ENCODE data around the gene SLC13A5.
"Not testable (repeated sequence)": the region's sequence is repeated elsewhere in the genome, so short reads cannot be mapped to it uniquely, and the experiment has no call there.

The SLC13A5 gene

DNA sequence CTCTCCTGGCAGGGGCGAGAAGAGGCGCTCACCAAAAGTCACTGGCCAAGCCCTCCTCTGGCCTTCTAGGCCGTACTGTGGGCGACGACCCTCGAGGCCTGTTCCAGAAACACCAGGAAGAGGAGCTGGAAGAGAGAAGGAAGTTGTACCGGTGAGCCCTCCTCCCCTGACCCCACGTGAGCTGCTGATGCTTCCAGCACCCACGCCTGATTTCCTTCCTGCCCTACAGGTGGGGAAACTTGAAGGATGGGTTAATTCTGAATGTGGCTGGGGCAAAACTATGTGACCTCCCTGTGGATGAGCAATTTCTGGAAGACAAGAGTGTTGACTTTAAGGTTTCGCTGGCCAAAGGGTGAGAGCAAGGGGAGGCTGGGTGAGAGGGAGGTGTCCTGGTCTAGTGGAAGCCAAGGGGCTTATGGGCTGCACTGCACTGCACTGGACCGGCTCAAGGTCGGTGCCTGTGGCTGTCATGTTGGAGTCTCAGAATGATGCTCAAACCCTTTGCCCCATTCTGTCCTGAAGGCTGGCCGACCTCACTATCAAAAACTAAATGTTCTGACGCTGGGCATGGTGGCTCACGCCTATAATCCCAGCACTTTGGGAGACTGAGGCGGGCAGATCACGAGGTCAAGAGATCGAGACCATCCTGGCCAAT is 55.4 kb downstream of the SLC13A5 start:
- Histone ChIP-seq H3K4me1 (ENCODE audit: insufficient read depth, low read length) (peaks cover 14% of the 10 kb centered on the region; the same call in 1 of the 2 replicates), H3K36me3 (ENCODE audit: insufficient read depth, low read depth, low read length) (no peaks in the 10 kb centered on the region), H3K27me3 (ENCODE audit: insufficient read depth, low read length) (peaks cover 82% of the 10 kb centered on the region), H3K9ac (ENCODE audit: low read depth, low read length) (no peak overlapping the region), H3K4me3 (ENCODE audit: low read length) (peak overlapping the region; percentile 63; the same call in 1 of the 2 replicates), H3K9me3 (ENCODE audit: insufficient read depth, low read depth, low read length) (no peaks in the 10 kb centered on the region), H3K27ac (ENCODE audit: low read length) (no peak overlapping the region)

DNA sequence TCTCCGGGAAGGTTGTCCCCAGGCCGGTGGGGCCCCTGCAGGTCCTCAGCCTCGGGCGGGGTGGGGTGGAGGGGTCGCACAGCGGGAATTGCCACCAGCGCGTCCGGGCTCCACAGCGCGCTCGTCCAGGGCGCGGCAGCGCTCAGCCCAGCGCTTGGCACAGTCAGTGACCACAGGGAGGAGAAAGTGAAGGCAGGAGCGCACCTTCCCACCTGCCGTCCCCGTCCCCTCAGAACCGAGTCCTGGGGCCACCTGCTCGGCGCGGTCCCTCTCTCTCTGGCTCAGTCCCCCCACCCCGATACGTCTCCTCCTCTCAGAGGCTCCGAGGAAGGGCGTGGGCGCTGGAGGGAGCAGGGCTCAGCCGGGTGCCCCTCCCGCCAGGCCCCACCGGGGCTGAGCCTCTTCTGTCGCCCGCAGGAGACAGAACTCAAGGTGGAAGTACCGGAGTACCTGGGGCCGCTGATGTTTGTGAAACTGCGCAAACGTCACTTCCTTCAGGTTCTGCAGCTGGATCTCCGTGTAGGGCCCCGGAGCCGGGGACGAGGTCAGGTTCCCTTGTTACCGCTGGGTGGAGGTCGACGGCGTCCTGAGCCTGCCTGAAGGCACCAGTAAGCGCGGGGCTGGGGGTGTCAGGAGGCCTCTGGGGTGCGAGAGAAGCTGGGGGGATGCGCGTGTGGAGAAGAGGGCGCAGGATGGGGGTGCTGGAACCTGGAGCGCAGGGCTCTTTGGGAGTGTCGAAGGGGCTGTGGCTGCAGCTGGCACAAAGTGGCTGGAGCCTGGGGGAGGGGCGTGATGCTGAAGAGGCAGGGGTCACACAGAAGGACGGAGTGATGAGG is 56.2 kb downstream of the SLC13A5 start:
- not testable (repeated sequence) for H3K36me3 ChIP-seq (ENCODE audit: insufficient read depth, low read depth, low read length); H3K9me3 ChIP-seq (ENCODE audit: insufficient read depth, low read depth, low read length); H3K27ac ChIP-seq (ENCODE audit: low read length); H3K9ac ChIP-seq (ENCODE audit: low read depth, low read length)
- Histone ChIP-seq H3K4me1 (ENCODE audit: insufficient read depth, low read length) (peaks cover 14% of the 10 kb centered on the region; the same call in 1 of the 2 replicates), H3K4me3 (ENCODE audit: low read length) (peak overlapping the region; percentile 63), H3K27me3 (ENCODE audit: insufficient read depth, low read length) (peaks cover 89% of the 10 kb centered on the region)

DNA sequence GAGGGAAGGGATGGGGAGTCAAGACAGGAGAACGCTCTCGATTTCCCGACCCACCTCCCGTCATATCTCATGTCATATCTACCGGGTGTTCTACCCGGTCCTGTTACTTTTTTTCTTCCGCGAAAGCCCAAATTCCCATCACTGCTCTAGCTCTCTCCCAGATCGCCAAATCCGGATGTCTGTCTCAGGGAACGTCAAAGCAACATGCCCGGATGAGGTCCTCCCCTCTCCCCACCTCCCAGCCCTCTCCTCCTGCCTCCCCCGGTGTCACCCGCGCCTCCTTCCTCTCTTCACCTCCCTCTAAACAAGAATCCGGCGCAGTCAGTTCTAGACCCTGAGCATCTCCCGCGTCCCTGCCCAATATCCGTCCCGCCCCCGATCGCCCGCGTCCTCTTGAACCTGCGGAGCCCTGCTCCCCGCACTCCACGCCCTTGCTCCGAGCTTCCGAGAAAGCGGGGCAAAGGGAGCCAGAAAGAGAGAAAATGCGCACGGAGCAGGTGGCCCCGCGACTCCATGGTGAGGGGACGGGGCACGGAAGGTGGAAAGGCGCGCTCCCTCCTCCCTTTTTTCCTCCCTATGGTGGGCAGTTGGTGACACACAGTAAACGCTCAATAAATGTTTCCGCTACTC is 57.3 kb downstream of the SLC13A5 start:
- H3K27ac ChIP-seq (ENCODE audit: low read length); H3K9me3 ChIP-seq (ENCODE audit: insufficient read depth, low read depth, low read length); H3K36me3 ChIP-seq (ENCODE audit: insufficient read depth, low read depth, low read length): not testable (repeated sequence)
- Histone ChIP-seq H3K9ac (ENCODE audit: low read depth, low read length) (peak overlapping the region; percentile 41; the same call in 1 of the 2 replicates), H3K27me3 (ENCODE audit: insufficient read depth, low read length) (peaks cover 85% of the 10 kb centered on the region), H3K4me1 (ENCODE audit: insufficient read depth, low read length) (peaks cover 14% of the 10 kb centered on the region; the same call in 1 of the 2 replicates), H3K4me3 (ENCODE audit: low read length) (peak overlapping the region; percentile 62)

DNA sequence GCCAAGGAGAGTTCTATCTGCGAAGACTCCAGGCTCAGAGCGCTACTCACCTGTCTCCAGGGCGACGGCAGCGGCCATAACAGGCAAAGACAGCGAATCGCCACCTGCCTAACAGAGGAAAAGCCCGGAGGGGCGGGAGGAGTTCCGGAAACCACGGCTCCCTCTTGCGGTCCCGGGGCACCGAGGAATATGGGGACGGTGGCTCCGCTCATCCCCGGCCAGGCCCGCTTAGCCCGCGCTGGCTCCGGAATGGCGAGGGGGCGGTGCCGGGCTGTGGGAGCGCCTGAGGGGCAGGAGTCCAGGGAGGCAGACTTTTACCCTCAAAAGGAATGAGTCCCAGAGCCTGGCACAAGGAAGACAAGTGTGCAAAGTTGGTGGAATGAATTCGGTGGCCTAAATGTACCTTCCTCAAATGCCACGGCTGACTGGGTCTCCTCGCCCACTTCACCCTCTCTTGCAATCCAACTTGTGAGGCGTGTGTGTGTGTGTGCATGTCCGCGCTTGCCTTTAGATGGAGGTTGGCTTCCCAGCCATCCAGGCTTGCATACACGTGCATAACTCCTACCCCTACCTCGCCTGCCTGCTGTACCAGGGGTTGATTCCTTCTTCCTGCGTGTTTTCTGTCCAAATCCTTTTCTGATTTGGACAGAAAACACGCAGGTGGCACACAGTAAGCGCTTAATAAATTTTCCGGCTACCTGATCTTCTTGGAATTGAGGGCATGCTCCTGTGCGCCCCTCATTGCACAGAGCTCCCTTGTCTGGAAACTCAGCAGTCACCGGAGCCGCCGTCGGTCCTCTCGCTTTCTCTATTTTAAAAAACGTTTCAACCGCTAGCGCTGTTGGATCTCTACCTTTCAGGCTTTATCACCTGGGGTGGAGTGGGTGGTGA is 58.1 kb downstream of the SLC13A5 start:
- peaks cover 14% of the 10 kb centered on the region; the same call in 1 of the 2 replicates for H3K4me1 ChIP-seq (ENCODE audit: insufficient read depth, low read length)
- no peaks in the 10 kb centered on the region for H3K9me3 ChIP-seq (ENCODE audit: insufficient read depth, low read depth, low read length)
- peak overlapping the region; percentile 43; the same call in 1 of the 2 replicates for H3K9ac ChIP-seq (ENCODE audit: low read depth, low read length)
- peak overlapping the region; percentile 62 for H3K4me3 ChIP-seq (ENCODE audit: low read length)
- H3K27me3 ChIP-seq (ENCODE audit: insufficient read depth, low read length): peaks cover 77% of the 10 kb centered on the region
- H3K27ac ChIP-seq (ENCODE audit: low read length): no peak overlapping the region
- no peaks in the 10 kb centered on the region for H3K36me3 ChIP-seq (ENCODE audit: insufficient read depth, low read depth, low read length)

DNA sequence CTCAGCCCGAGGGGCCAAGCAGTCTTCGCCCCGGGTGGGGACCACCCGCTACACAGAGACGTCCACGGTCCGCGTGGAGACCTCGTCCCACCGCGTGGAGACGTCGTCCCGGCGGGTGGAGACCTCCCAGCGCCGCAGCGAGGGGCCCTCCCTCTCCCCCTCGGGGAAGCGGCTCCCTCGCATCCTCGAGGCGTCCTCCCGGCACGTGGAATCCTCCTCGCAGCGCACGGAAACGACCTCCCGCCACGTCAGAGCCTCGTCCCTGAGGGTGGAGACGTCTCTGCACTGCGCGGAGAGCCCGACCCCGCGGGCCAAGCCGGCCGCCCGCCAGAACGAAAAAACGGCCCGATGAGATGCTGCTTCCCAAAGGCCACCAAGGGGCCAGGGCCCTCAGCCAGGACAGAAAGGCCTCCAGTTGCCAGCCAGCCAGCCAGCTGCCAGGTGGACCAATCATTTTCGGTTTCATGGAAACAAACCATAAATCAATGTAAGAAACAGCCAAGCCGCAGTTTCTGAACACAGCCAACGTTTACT is 61.2 kb downstream of the SLC13A5 start:
- H3K27me3 ChIP-seq (ENCODE audit: insufficient read depth, low read length): peaks cover 53% of the 10 kb centered on the region
- H3K4me3 ChIP-seq (ENCODE audit: low read length): peak overlapping the region; percentile 89
- H3K9ac ChIP-seq (ENCODE audit: low read depth, low read length): no peak overlapping the region; the same call in 1 of the 2 replicates
- H3K27ac ChIP-seq (ENCODE audit: low read length): no peak overlapping the region
- H3K9me3 ChIP-seq (ENCODE audit: insufficient read depth, low read depth, low read length): no peaks in the 10 kb centered on the region
- peaks cover 14% of the 10 kb centered on the region; the same call in 1 of the 2 replicates for H3K4me1 ChIP-seq (ENCODE audit: insufficient read depth, low read length)
- peaks cover 19% of the 10 kb centered on the region; the same call in 1 of the 2 replicates for H3K36me3 ChIP-seq (ENCODE audit: insufficient read depth, low read depth, low read length)

DNA sequence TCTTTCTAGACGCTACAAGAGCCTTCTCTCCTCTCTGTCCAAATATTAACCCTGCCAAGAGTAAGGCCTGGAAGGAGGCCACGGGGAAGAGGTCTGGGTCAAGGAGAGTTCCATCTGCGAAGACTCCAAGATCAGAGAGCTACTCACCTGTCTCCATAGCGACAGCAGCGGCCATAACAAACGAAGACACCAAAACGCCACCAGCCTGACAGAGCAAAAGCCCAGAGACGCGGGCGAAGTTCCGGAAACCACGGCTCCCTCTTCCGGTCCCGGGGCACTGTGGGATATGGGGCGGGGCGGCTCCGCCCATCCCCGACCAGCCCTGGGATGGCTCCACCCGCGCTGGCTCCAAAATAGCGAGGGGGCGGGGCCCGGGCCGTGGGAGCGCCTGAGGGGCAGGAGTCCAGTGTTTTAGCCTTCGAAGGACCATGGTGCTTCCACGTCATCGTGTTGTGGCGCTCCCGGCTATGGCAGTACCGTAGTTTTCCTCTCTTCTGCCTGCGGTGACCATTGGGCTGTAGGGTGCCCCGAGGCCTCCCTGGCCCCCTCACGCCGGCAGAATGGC is 61.7 kb downstream of the SLC13A5 start, which contains the start of the genes C17orf100 and MED31:
TSS of gene C17orf100 (plus strand) at position 409 of the 565 bp plus-strand sequence. CDS start at position 561, 152 bp downstream.
TSS of gene MED31 (minus strand) at position 252 of the 565 bp plus-strand sequence. CDS start at position 175, 77 bp downstream.
- Histone ChIP-seq H3K27ac (ENCODE audit: low read length) (peak within 1 kb of the TSS; percentile 52), H3K4me1 (ENCODE audit: insufficient read depth, low read length) (peaks cover 14% of the 10 kb centered on the region; the same call in 1 of the 2 replicates), H3K36me3 (ENCODE audit: insufficient read depth, low read depth, low read length) (peaks cover 19% of the 10 kb centered on the region; the same call in 1 of the 2 replicates), H3K27me3 (ENCODE audit: insufficient read depth, low read length) (peaks cover 47% of the 10 kb centered on the region), H3K4me3 (ENCODE audit: low read length) (peak within 1 kb of the TSS; percentile 89), H3K9me3 (ENCODE audit: insufficient read depth, low read depth, low read length) (no peaks in the 10 kb centered on the region), H3K9ac (ENCODE audit: low read depth, low read length) (peak within 1 kb of the TSS; percentile 83)

DNA sequence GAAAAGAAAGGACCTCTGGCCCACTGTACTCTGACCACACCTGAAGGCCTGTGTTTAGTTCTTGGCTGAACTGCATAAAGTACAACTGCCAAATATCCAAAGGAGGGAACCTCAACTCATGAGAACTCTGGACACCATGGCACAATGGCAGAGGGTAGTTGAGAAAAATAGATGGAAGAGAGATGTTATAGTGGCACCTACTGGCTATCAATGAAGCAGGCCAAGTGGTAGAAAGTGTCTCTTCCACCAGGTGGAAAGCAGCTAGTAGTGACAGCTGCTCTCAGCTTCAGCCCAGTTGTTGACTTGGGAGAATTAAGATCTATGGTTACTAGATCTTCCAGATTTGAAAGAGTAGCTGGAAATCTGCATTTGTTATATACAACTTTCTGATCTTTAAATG is 65.0 kb downstream of the SLC13A5 start:
- Histone ChIP-seq H3K27me3 (ENCODE audit: insufficient read depth, low read length) (peaks cover 15% of the 10 kb centered on the region), H3K9ac (ENCODE audit: low read depth, low read length) (no peak overlapping the region), H3K4me3 (ENCODE audit: low read length) (no peak overlapping the region), H3K9me3 (ENCODE audit: insufficient read depth, low read depth, low read length) (no peaks in the 10 kb centered on the region), H3K27ac (ENCODE audit: low read length) (no peak overlapping the region), H3K36me3 (ENCODE audit: insufficient read depth, low read depth, low read length) (peaks cover 49% of the 10 kb centered on the region), H3K4me1 (ENCODE audit: insufficient read depth, low read length) (no peaks in the 10 kb centered on the region)

DNA sequence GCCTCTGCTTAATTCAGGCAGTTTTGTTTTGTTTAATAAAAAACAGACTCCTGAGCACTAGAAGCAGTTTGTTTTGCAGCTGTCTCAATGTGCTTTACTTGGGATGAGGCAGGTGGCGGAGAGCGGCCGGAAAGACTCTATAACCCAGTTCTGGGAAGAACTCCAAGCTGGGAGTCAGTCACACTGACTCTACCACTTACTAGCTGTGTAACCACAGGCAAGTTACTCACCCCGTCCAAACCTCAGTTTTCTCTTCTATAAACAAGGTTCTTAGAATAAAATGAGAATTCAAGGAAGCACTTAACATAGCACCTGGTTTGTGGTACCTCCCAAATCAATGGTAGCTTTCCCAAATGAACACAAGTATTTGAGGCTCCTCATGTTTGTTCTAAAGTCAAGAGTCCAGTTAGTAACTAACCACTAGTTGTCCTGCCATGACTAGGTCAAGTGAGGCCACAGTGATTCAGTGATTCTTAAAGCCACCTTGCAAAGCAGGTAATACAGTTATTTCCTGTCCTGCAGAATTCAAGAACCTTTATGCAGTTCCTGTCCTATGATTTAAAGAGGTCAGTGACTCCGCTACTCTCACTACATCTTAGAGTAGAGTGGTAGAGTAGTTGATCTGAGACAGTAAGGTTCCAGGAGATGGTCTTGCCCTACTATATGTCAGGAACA is 69.6 kb downstream of the SLC13A5 start:
- Histone ChIP-seq H3K9ac (ENCODE audit: low read depth, low read length) (no peak overlapping the region), H3K27me3 (ENCODE audit: insufficient read depth, low read length) (no peaks in the 10 kb centered on the region), H3K4me3 (ENCODE audit: low read length) (no peak overlapping the region), H3K9me3 (ENCODE audit: insufficient read depth, low read depth, low read length) (no peaks in the 10 kb centered on the region), H3K4me1 (ENCODE audit: insufficient read depth, low read length) (peaks cover 4% of the 10 kb centered on the region; the same call in 1 of the 2 replicates), H3K36me3 (ENCODE audit: insufficient read depth, low read depth, low read length) (peaks cover 55% of the 10 kb centered on the region), H3K27ac (ENCODE audit: low read length) (no peak overlapping the region)

DNA sequence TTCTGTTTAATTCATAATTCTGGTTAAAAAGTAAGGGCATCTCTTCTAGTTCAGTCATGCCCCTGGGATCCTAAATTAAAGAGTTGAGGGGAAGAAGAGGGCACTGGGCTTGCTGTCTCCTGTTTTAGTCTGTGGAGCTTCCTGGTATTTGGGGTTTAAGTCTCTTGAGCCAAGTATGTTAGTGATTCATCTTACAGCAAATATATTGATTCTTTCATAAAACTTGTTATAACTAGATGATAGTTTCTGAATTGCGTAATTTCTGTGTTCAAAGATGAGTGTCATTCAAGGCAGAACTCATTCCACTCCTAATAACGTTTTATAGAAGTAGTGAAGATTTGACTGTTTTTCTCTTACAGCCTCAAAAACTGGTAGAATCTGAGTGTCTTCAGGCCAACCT is 70.6 kb downstream of the SLC13A5 start:
- no peak overlapping the region for H3K27ac ChIP-seq (ENCODE audit: low read length)
- peaks cover 45% of the 10 kb centered on the region for H3K36me3 ChIP-seq (ENCODE audit: insufficient read depth, low read depth, low read length)
- peaks cover 4% of the 10 kb centered on the region; the same call in 1 of the 2 replicates for H3K4me1 ChIP-seq (ENCODE audit: insufficient read depth, low read length)
- peak overlapping the region; percentile 96; the same call in 1 of the 2 replicates for H3K4me3 ChIP-seq (ENCODE audit: low read length)
- H3K9me3 ChIP-seq (ENCODE audit: insufficient read depth, low read depth, low read length): no peaks in the 10 kb centered on the region
- no peak overlapping the region for H3K9ac ChIP-seq (ENCODE audit: low read depth, low read length)
- H3K27me3 ChIP-seq (ENCODE audit: insufficient read depth, low read length): no peaks in the 10 kb centered on the region
